GM12878 (cell line): ENCODE data around the gene PPP1R13B. TPM values are rescaled to one million over a fixed set of nuclear protein-coding genes. Genes with fewer than 3 reads are reported as not detected.

Source experiments
- ATAC-seq: fragments of 200-7000 bp; cut with Tn5 transposase; 3 replicates; pipeline ENCODE4 v1.9.1; 2020; ENCODE audit warnings: mild to moderate bottlenecking, moderate library complexity
- BruUV-seq: library from RNA; stranded (reverse); fragments of 400-500 nt; replicated peaks from 2 replicates; lab custom pipeline; 2021; lab: Mats Ljungman, UMichigan
- CTCF ChIA-PET: fragments of 300-600 bp; sonication (Branson Sonifier 250); formaldehyde crosslinking; extraction: SDS; loops from one replicate; lab custom pipeline; 2021; ENCODE audit warnings: inconsistent platforms; lab: Yijun Ruan, JAX
- POLR2A ChIA-PET: fragments of 350-600 bp; formaldehyde crosslinking; extraction: SDS; loops from one replicate; lab custom pipeline; 2021; ENCODE audit warnings: inconsistent platforms; lab: Charles Lee
- RAD21 ChIA-PET: fragments of 300-600 bp; sonication (Branson Sonifier 250); formaldehyde crosslinking; loops from one replicate; lab custom pipeline; 2023; ENCODE audit warnings: antibody characterized with exemption; ENCODE audit not compliant: unreplicated experiment; lab: Charles Lee
- SMC1A ChIA-PET: fragments of 300-600 bp; sonication (Branson Sonifier 250); formaldehyde crosslinking; loops from one replicate; lab custom pipeline; 2023; ENCODE audit not compliant: unreplicated experiment, uncharacterized antibody; lab: Charles Lee
- DNase-seq: peaks from one replicate; pipeline ENCODE4 v3.0.0-alpha.2; 2011; ENCODE audit warnings: low read depth, low spot score
- FAIRE-seq: peaks from 3 replicates; lab custom pipeline; 2011; peaks lifted over from hg19 to GRCh38; lab: Jason Lieb, UNC
- H2AFZ ChIP-seq: 2 replicates; pipeline ENCODE4 v1.6.0; 2011; ENCODE audit warnings: low read depth, low read length, control low read depth; ENCODE audit not compliant: control insufficient read depth
- H3K27ac ChIP-seq: 2 replicates; pipeline ENCODE4 v1.5.1; 2011; ENCODE audit warnings: control low read depth; ENCODE audit not compliant: control insufficient read depth, insufficient read depth
- H3K27me3 ChIP-seq, 2 experiments: replicated peaks in 1 of 2; 2 replicates each; pipeline versions ENCODE4 v1.6.0 to v1.6.1; 2011; ENCODE audit warnings: low read length in 1 of 2; ENCODE audit not compliant: control insufficient read depth in 2 of 2, insufficient read depth in 2 of 2
- H3K36me3 ChIP-seq, 2 experiments: 2 replicates each; pipeline ENCODE4 v1.5.1; 2011; ENCODE audit warnings: low read length in 1 of 2; ENCODE audit not compliant: control insufficient read depth in 2 of 2, insufficient read depth in 2 of 2
- H3K4me1 ChIP-seq: 2 replicates; pipeline ENCODE4 v1.6.1; 2011; ENCODE audit warnings: mild to moderate bottlenecking, low read length, moderate library complexity, mixed read lengths; ENCODE audit not compliant: control insufficient read depth, insufficient read depth
- H3K4me2 ChIP-seq: 2 replicates; pipeline ENCODE4 v1.6.0; 2011; ENCODE audit warnings: control low read depth; ENCODE audit not compliant: control insufficient read depth, insufficient read depth
- H3K4me3 ChIP-seq: fragments of 200-600 bp; sonication (generic); 2 replicates; pipeline ENCODE4 v1.5.1; 2016
- H3K79me2 ChIP-seq: 2 replicates; pipeline ENCODE4 v1.6.0; 2011; ENCODE audit warnings: low read length; ENCODE audit not compliant: control insufficient read depth, insufficient read depth
- H3K9ac ChIP-seq: 2 replicates; pipeline ENCODE4 v1.8.0; 2011; ENCODE audit warnings: low read length, control low read depth, mixed read lengths; ENCODE audit not compliant: control insufficient read depth, insufficient read depth
- H3K9me3 ChIP-seq: replicated peaks from 3 replicates; pipeline ENCODE4 v1.5.1; 2011; ENCODE audit warnings: mild to moderate bottlenecking, low read length; ENCODE audit not compliant: control insufficient read depth, insufficient read depth
- H4K20me1 ChIP-seq: 2 replicates; pipeline ENCODE4 v1.6.0; 2011; ENCODE audit not compliant: control insufficient read depth, insufficient read depth
- FOXM1 ChIP-seq: IDR thresholded peaks from 2 replicates; pipeline ENCODE4 v1.6.1; 2012; ENCODE audit warnings: low read depth, mild to moderate bottlenecking, inconsistent platforms, low read length, moderate library complexity
- NR2F1 ChIP-seq: fragments of 450-650 bp; conservative IDR thresholded peaks from 2 replicates; pipeline ENCODE4 v1.6.1; 2017; ENCODE audit warnings: mild to moderate bottlenecking
- POLR2A ChIP-seq: IDR thresholded peaks from 2 replicates; pipeline ENCODE4 v1.6.1; 2011; ENCODE audit warnings: low read depth, mild to moderate bottlenecking, low read length
- WGBS: methylation state at CpG from one replicate; pipeline ENCODE4 v1.1.6; 2016; ENCODE audit warnings: low lambda C conversion rate; ENCODE audit not compliant: insufficient replicate concordance, insufficient coverage; ENCODE audit errors: missing lambda C conversion rate; 5-methylcytosine and 5-hydroxymethylcytosine counted together
- in situ Hi-C: fragments of 300-500 bp; cut with MboI; formaldehyde crosslinking; loops from 9 replicates; pipeline ENCODE4 v1.14.3; 2018; ENCODE audit warnings: mixed read lengths
- intact Hi-C: fragments of 100-400 bp; cut with micrococcal nuclease; formaldehyde crosslinking; loops from one replicate; pipeline ENCODE4 v1.14.2; 2022; ENCODE audit not compliant: unreplicated experiment
- polyA plus RNA-seq, 11 experiments: library from polyadenylated mRNA; depleted of rRNA in 4 of 11; unstranded in 6 of 11; stranded (reverse) in 5 of 11; fragments of >200 nt; fragmentation: Nextera tagmentation in 4 of 11; fragmentation: Illumina TruSeq in 1 of 11; extraction: Ambion mirVana in 4 of 11; extraction: Trizol in 1 of 11; gene quantifications; 1 replicate in 1 of 11; 2 replicates in 10 of 11; pipeline versions ENCODE4 v1.2.1 to v1.2.3, GENCODE V29; 2011 to 2016; ENCODE audit warnings: inconsistent platforms in 2 of 11, missing spikeins in 2 of 11, low read depth in 1 of 11
- total RNA-seq, 4 experiments: library from RNA; depleted of rRNA in 3 of 4; stranded (reverse); fragments of >200 nt in 3 of 4; fragmentation: Illumina TruSeq in 1 of 4; extraction: Trizol in 1 of 4; gene quantifications; 2 replicates each; pipeline versions ENCODE4 v1.2.1 to v1.2.3, GENCODE V29; 2013 to 2021

Gene PPP1R13B
- total and polyA plus RNA-seq, 10 of the 15 experiments (the other 5 are each of a cell fraction or from before 2014, with no cell fraction given), result 0.16 to 8.1 (median 3.2) TPM

DNA sequence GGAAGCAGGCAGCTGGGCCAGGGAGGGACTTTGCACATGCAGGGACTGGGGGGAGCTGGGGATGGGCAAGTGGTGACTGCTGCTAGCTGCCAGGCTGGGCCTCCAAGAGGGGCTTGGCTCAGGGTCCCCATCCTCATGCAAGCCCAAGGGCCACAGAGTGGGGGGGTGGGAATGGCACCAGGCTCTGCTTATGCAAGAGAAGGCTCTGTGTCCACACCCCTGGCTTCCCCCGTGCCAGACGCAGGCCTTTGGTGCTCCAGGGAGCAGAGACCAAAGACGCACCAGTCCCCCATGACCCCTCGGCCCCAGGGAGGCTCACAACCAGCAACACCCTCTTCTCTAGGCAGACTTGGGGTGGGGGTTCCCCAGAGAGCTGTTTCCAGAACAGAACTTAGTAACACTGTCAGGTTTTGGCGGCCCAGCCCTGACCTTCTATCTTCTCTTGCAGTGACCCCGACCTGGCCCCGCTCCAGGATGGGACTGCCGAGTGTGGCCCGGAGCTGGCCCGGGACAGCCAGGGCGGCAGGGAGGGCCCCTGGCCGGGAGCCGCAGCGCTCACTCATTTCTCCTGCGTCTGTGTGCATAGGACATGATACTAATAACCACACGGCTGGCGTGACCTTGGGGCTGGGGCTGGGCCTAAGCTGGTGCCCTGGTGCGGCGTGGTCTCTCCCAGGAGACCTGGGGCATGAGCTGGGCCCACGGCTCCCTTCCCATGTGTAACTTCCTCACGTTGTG, 146.5 kb downstream of the PPP1R13B start:
- peaks cover 5 to 40% of the 10 kb centered on the region in 2 experiments; a peak in 3 of 4 replicates for H3K36me3 ChIP-seq
- DNase-seq (no peak), ATAC-seq (no peak), FAIRE-seq (no peak)
- H3K79me2 ChIP-seq, result no peaks in the 10 kb centered on the region
- no peaks in the 10 kb centered on the region for H4K20me1 ChIP-seq
- intact Hi-C loops, result no loop called here
- ChIA-PET CTCF (no interaction called here), POLR2A (interaction anchor here (0.6 kb wide), 1 partner anchor 975 kb away, joined by 4 read pairs; no protein-coding TSS in a partner anchor), RAD21 (no interaction called here), SMC1A (no interaction called here)
- no peaks in the 10 kb centered on the region for H3K27me3 ChIP-seq
- no peaks in the 10 kb centered on the region for H3K9me3 ChIP-seq
- in situ Hi-C loops, result no loop called here
- H3K4me2 ChIP-seq, result no peak overlapping the region
- H2AFZ ChIP-seq, result no peak overlapping the region
- no peak overlapping the region for H3K4me3 ChIP-seq
- WGBS, result 41% methylated on average over 21 of the region's 21 CpGs
- BruUV-seq, result no TSS peak
- no peak overlapping the region for H3K27ac ChIP-seq
- H3K4me1 ChIP-seq, result no peaks in the 10 kb centered on the region; the same call in 1 of the 2 replicates
- no peak overlapping the region for H3K9ac ChIP-seq
- no peak for TF ChIP-seq FOXM1

- TF ChIP-seq POLR2A, result peak; percentile 67
- TF ChIP-seq NR2F1, result no peak
- H3K36me3 ChIP-seq, result peaks cover 4 to 36% of the 10 kb centered on the region in 2 experiments; a peak in 3 of 4 replicates
- intact Hi-C loops, result no loop called here
- DNase-seq (no peak), ATAC-seq (no peak; the same call in 2 of the 3 replicates), FAIRE-seq (no peak)
- no peaks in the 10 kb centered on the region for H4K20me1 ChIP-seq
- RAD21 ChIA-PET, result no interaction called here
- BruUV-seq, result no TSS peak
- WGBS, result 89% methylated on average over 25 of the region's 25 CpGs
- no peak overlapping the region for H3K4me3 ChIP-seq
- SMC1A ChIA-PET, result no interaction called here
- no peak overlapping the region for H2AFZ ChIP-seq
- H3K4me2 ChIP-seq, result no peak overlapping the region
- H3K27ac ChIP-seq, result no peak overlapping the region
- H3K79me2 ChIP-seq, result no peaks in the 10 kb centered on the region
- CTCF ChIA-PET, result no interaction called here
- H3K27me3 ChIP-seq, result no peaks in the 10 kb centered on the region
- H3K9me3 ChIP-seq, result no peaks in the 10 kb centered on the region
- H3K4me1 ChIP-seq, result no peaks in the 10 kb centered on the region; the same call in 1 of the 2 replicates
- H3K9ac ChIP-seq, result no peak overlapping the region
- POLR2A ChIA-PET, result interaction anchor here (0.6 kb wide), 1 partner anchor 974 kb away, joined by 4 read pairs; no protein-coding TSS in a partner anchor
- in situ Hi-C loops, result no loop called here
Observed at GRCh38 chr14:103699901-103700752, 147.2 kb downstream of the PPP1R13B start.
